MCF 10A (cell line): ENCODE data around the gene NCF2. TPM values are rescaled to one million over a fixed set of nuclear protein-coding genes. Genes with fewer than 3 reads are reported as not detected.

Source experiments
- BruUV-seq: library from RNA; stranded (reverse); fragments of 400-500 nt; replicated peaks from 2 replicates; lab custom pipeline; 2021; lab: Mats Ljungman, UMichigan
- CTCF ChIA-PET: fragments of 300-600 bp; sonication (Branson Sonifier 250); formaldehyde crosslinking; extraction: SDS; loops from one replicate; lab custom pipeline; 2021; ENCODE audit warnings: antibody characterized with exemption, inconsistent platforms; lab: Yijun Ruan, JAX
- POLR2A ChIA-PET: fragments of 300-600, 350-650 bp; sonication (Branson Sonifier 250); formaldehyde crosslinking; extraction: SDS; loops from one replicate; lab custom pipeline; 2020; ENCODE audit warnings: antibody characterized with exemption, inconsistent platforms; lab: Yijun Ruan, JAX
- DNase-seq: peaks from one replicate; pipeline ENCODE4 v3.0.0-alpha.2; 2018; ENCODE audit not compliant: unreplicated experiment
- H3K27ac Mint-ChIP-seq: one replicate; pipeline ENCODE4 v1.8.0; 2022; ENCODE audit warnings: mild to moderate bottlenecking, low read depth, mixed read lengths; ENCODE audit not compliant: unreplicated experiment
- H3K27me3 Mint-ChIP-seq: one replicate; pipeline ENCODE4 v1.8.0; 2022; ENCODE audit warnings: mixed read lengths; ENCODE audit not compliant: insufficient read depth, unreplicated experiment
- H3K36me3 Mint-ChIP-seq: one replicate; pipeline ENCODE4 v1.8.0; 2022; ENCODE audit warnings: mild to moderate bottlenecking, moderate library complexity, mixed read lengths; ENCODE audit not compliant: insufficient read depth, unreplicated experiment
- H3K4me1 Mint-ChIP-seq: one replicate; pipeline ENCODE4 v1.8.0; 2022; ENCODE audit warnings: mixed read lengths; ENCODE audit not compliant: insufficient read depth, unreplicated experiment
- H3K4me3 Mint-ChIP-seq: one replicate; pipeline ENCODE4 v1.8.0; 2022; ENCODE audit warnings: mild to moderate bottlenecking, moderate library complexity, mixed read lengths; ENCODE audit not compliant: unreplicated experiment
- H3K9me3 Mint-ChIP-seq: one replicate; pipeline ENCODE4 v1.8.0; 2022; ENCODE audit warnings: mixed read lengths; ENCODE audit not compliant: unreplicated experiment
- CTCF ChIP-seq: fragments of 200-600 bp; IDR thresholded peaks from one replicate; pipeline ENCODE4 v1.8.0; 2022; ENCODE audit warnings: antibody characterized with exemption, mild to moderate bottlenecking; ENCODE audit not compliant: unreplicated experiment
- intact Hi-C: fragments of 100-400 bp; cut with micrococcal nuclease; formaldehyde crosslinking; loops from 2 replicates; pipeline ENCODE4 v1.14.1; 2022
- total RNA-seq: library from RNA; stranded (reverse); gene quantifications from 2 replicates; pipeline ENCODE4 v1.2.3, GENCODE V29; 2022

NCF2 gene
- total RNA-seq, 1 experiment from 2014 or later = 4.9 TPM

GRCh38 chr1:183567584-183567983 is 22.7 kb downstream of the NCF2 start:
- peak overlapping the region; percentile 10 for H3K27ac Mint-ChIP-seq
- no peak for TF ChIP-seq CTCF
- peaks cover 32% of the 10 kb centered on the region for H3K4me1 Mint-ChIP-seq
- DNase-seq = peak; percentile 71
- no peaks in the 10 kb centered on the region for H3K36me3 Mint-ChIP-seq
- H3K9me3 Mint-ChIP-seq = no peaks in the 10 kb centered on the region
- intact Hi-C loops = no loop called here
- CTCF ChIA-PET = interaction anchor here (0.6 to 3.8 kb wide), 7 partner anchors 9 to 1183 kb away, joined by 3 to 20 read pairs (median 3); no protein-coding TSS in a partner anchor
- POLR2A ChIA-PET = interaction anchor here (0.7 to 1.6 kb wide), 5 partner anchors 9 to 32 kb away, joined by 3 to 7 read pairs (median 3); no protein-coding TSS in a partner anchor
- no TSS peak for BruUV-seq
- no peaks in the 10 kb centered on the region for H3K27me3 Mint-ChIP-seq
- H3K4me3 Mint-ChIP-seq = no peak overlapping the region

- CTCF ChIA-PET = interaction anchor here (0.6 to 1.3 kb wide), 6 partner anchors 9 to 484 kb away, joined by 3 to 4 read pairs (median 3); no protein-coding TSS in a partner anchor
- Mint-ChIP-seq H3K27me3 (no peaks in the 10 kb centered on the region), H3K27ac (no peak overlapping the region), H3K36me3 (no peaks in the 10 kb centered on the region), H3K9me3 (no peaks in the 10 kb centered on the region), H3K4me3 (no peak overlapping the region), H3K4me1 (peaks cover 32% of the 10 kb centered on the region)
- POLR2A ChIA-PET = interaction anchor here (0.6 to 1.2 kb wide), 3 partner anchors 14 to 1124 kb away, joined by 3 to 4 read pairs (median 3); no protein-coding TSS in a partner anchor
- no peak for TF ChIP-seq CTCF
- no peak for DNase-seq
- no TSS peak for BruUV-seq
- intact Hi-C loops = no loop called here
These were observed 24.2 kb downstream of the NCF2 start for GRCh38 chr1:183566026-183566425.

- intact Hi-C loops = no loop called here
- H3K27ac Mint-ChIP-seq = no peak overlapping the region
- H3K4me1 Mint-ChIP-seq = peaks cover 32% of the 10 kb centered on the region
- H3K27me3 Mint-ChIP-seq = no peaks in the 10 kb centered on the region
- H3K36me3 Mint-ChIP-seq = peaks cover under 1% of the 10 kb centered on the region
- TF ChIP-seq CTCF = no peak
- BruUV-seq = no TSS peak
- CTCF ChIA-PET = interaction anchor here (0.9 to 1.3 kb wide), 3 partner anchors 14 to 70 kb away, joined by 3 to 4 read pairs (median 3); no protein-coding TSS in a partner anchor
- H3K4me3 Mint-ChIP-seq = no peak overlapping the region
- H3K9me3 Mint-ChIP-seq = no peaks in the 10 kb centered on the region
- DNase-seq = no peak
- POLR2A ChIA-PET = interaction anchor here (0.6 to 1.2 kb wide), 4 partner anchors 14 to 1124 kb away, joined by 3 to 4 read pairs (median 3); no protein-coding TSS in a partner anchor
These were observed 25.0 kb downstream of the NCF2 start for GRCh38 chr1:183565261-183565660.

- Mint-ChIP-seq H3K4me3 (no peak overlapping the region), H3K9me3 (no peaks in the 10 kb centered on the region), H3K4me1 (peaks cover 20% of the 10 kb centered on the region), H3K36me3 (peaks cover 9% of the 10 kb centered on the region), H3K27ac (no peak overlapping the region), H3K27me3 (no peaks in the 10 kb centered on the region)
- intact Hi-C loops = no loop called here
- no TSS peak for BruUV-seq
- no peak for TF ChIP-seq CTCF
- DNase-seq = no peak
- POLR2A ChIA-PET = interaction anchor here (0.6 to 2.0 kb wide), 6 partner anchors 10 to 1023 kb away, joined by 3 to 7 read pairs (median 3); no protein-coding TSS in a partner anchor
- CTCF ChIA-PET = interaction anchor here (0.7 to 1.4 kb wide), 8 partner anchors 8 to 609 kb away, joined by 3 to 4 read pairs (median 3); no protein-coding TSS in a partner anchor
These were observed 27.6 kb downstream of the NCF2 start for GRCh38 chr1:183562701-183563100.
